Measurements from ENCODE around the gene METTL15.
"Not testable (repeated sequence)": the region's sequence is repeated elsewhere in the genome, so short reads cannot be mapped to it uniquely, and the experiment has no call there.

Gene METTL15

DNA sequence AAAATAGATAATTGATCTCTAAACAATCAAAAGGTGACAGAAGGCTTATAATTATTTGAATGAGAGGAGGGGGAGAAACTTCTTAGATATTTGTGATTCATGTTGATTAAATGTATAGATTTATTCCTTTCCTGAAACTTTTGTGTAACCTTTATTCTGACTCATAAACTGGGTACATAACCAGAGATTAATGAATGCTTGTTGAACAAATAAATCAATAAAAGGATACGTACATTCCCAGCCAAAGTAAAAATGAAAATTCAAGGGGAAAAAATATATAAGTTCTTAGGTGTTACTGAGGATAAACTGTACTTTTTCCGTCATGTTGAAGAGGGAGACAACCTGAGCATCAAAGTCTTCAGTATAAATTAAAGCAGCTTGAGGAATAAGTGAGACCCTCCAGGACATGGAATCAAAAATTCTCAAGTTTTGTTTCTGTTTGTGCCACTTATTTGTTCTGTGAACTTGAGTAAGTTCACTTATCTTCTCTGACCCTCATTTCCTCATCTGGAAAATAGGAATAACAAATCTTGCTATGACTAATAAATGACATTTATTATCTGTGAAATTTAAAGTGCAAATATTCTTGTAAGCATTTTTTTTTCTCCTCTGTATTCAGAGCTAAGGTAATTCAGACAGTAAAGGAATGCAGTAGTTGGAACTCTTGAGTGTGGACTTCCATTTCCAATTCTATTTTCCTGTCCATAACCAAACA lies 195.4 kb downstream of the METTL15 start:
- no peak for DNase-seq

- DNase-seq = no peak
These were observed 207.3 kb downstream of the METTL15 start for GRCh38 chr11:28315440-28315839.

DNA sequence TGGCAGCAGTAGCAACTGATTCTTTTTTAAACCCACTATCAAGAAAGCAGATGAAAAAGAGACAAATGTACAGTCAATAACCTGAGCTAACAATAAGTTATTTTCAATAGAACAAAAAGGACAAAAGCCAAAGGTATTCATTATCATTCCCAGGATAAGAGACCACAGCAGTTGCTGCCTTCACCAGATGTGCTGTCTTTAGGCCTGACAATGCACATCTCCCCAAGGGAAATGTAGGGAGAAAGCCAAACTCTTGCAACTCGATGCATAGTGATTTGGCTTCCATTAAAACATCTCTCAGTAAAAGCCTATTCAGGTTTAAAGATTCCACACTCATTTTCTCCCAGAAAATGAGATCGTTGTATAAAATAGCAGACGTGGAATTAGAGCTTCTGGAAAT lies 210.7 kb downstream of the METTL15 start:
- DNase-seq = no peak

DNA sequence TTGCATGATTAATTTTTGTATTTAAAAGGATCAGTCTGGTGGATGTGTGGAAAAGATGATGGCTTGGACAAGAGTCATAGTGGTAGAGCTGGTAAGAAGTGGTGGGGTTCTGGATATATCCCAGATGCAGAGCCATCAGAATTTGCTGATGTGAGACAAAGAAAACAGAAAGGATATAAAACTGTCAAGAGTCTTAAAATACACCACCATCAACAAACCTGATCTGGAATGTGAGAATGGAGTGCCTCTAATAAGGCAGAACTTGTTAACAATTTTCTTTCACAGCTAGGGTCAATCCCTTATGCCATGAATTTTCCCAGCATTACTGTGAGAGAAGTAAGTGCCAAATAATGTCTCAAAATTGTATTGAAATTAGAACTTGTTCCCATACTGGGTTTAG lies 215.4 kb downstream of the METTL15 start:
- no peak for DNase-seq

- DNase-seq = not testable (repeated sequence)
These were observed 224.2 kb downstream of the METTL15 start for GRCh38 chr11:28332393-28332792.

GRCh38 chr11:28337701-28338100 lies 229.5 kb downstream of the METTL15 start:
- DNase-seq = no peak

- no peak for DNase-seq
These were observed 230.2 kb downstream of the METTL15 start for GRCh38 chr11:28338371-28338770.

- DNase-seq = no peak
These were observed 231.3 kb downstream of the METTL15 start for GRCh38 chr11:28339488-28339887.

- no peak for DNase-seq
These were observed 234.5 kb downstream of the METTL15 start for GRCh38 chr11:28342716-28343115.

DNA sequence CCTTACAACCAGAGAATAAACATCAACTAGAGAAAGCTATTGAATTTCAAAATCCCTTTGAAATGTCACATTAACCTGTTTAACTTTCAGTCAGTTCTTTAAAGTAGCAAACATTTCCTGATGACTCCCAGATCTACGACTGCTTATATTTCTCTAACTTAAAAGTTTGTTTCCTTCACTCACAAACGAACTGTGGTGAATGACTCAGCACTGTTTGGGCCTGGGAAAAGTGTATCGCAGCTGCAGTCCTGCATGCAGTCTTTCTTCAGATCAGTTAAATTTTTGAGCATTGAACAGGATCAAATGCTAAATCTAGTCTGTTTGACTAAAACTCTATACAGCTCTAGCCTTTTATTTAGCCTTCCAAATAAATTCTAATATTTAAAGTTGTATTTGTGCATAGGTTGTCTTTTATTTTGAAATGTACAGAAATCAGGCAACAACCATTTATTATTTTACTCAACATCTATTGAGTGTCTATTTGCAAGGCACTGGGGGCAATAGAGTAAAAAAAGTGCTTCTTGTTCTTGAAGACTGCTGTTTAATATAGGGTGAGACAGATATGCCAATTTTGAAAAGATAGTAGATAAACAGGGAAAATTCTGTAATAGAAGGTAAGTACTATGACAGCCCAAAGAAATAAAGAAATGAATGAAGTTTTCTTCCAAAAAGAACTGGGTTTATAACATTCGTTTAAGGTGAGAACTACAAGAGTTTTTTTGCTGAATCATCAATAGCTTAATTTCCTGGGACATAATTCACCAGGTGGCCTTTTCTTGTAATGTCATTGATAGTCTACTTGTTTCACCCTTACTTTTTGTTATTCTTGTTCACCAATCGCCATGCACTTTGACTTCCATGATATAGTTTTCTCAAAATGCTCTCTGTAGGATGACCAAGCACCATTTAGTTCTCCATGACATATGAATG lies 235.4 kb downstream of the METTL15 start:
- no peak for DNase-seq

- DNase-seq = no peak
These were observed 238.0 kb downstream of the METTL15 start for GRCh38 chr11:28346209-28346608.

- DNase-seq = no peak
These were observed 238.5 kb downstream of the METTL15 start for GRCh38 chr11:28346721-28347120.

DNA sequence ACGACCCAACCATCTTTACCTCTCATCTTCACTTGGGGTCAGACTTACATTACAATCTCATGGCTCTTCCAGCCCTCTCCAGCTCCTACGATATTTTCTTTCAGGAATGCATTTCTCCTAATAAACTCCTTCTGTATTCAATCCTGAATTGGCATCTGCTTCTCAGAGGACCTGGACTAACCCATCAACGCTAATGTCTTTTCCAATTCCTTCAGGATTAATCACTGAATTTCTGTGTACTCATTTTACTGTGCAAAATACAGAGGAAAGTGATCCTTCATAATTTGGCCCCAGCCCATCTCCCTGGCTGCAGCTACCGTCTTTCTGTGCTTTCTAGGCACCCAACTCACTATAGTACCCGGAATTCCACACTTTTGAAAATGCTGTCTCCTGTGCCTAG lies 239.2 kb downstream of the METTL15 start:
- no peak for DNase-seq

GRCh38 chr11:28350216-28350615 lies 242.0 kb downstream of the METTL15 start:
- DNase-seq = no peak

GRCh38 chr11:28353991-28354390 lies 245.8 kb downstream of the METTL15 start:
- no peak for DNase-seq

DNA sequence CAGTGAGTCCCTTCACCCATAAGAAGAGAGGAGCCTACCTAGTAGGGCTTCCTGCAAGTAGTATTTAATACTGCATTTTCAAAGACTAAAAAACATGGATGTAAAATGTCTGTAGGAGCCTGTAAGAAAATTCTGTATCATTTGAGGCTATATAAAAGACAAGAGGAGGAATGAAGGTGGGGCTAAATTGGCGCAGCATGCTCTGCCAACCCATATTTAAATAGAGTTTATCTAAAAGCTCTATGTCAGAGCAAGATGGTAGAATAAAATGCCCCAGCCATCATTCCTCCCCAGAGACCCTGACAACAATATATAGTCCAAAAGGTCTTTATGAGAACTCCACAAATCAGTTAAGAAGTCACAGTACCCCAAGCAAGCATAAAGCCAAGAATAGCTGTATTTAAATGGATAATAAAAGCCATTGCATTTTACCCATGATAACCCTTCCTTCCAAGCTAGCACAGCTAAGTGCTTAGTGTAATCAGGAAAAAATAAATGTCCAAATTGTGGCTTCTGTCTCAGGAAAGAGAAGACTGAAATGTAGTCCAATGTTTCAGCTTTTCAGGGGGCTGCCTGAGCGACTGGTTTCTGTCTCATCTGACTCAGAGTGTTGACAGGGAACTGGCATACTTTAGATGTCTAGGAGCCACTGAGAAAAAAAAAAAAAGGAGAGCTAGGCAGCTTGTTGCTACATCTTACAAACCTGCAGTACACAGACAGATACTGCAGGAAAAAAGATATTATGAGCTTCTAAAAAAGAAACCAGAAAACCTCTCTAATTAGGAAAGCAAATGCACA lies 258.6 kb downstream of the METTL15 start:
- no peak for DNase-seq

GRCh38 chr11:28378095-28378494 lies 269.9 kb downstream of the METTL15 start:
- DNase-seq = not testable (repeated sequence)
